ENCODE data around the gene TNFRSF8.

The TNFRSF8 gene

GRCh38 chr1:12055259-12055658, 7.8 kb upstream of the TNFRSF8 start:
- H3K4me3 ChIP-seq (ENCODE audit: low read depth, low read length): peak overlapping the region; percentile 71
- no peak for TF ChIP-seq CTCF (IDR thresholded peaks at IDR 0.05; ENCODE audit: insufficient read depth, low read depth, low read length, missing control alignments)
- no peak for DNase-seq (ENCODE audit: low read depth)

GRCh38 chr1:12056331-12056841, 6.7 kb upstream of the TNFRSF8 start:
- H3K4me3 ChIP-seq (ENCODE audit: low read depth, low read length): peak overlapping the region; percentile 71
- peak; percentile 89 for DNase-seq (ENCODE audit: low read depth)
- no peak for TF ChIP-seq CTCF (IDR thresholded peaks at IDR 0.05; ENCODE audit: insufficient read depth, low read depth, low read length, missing control alignments)

- peak overlapping the region; percentile 71 for H3K4me3 ChIP-seq (ENCODE audit: low read depth, low read length)
- TF ChIP-seq CTCF (IDR thresholded peaks at IDR 0.05; ENCODE audit: insufficient read depth, low read depth, low read length, missing control alignments): no peak
- DNase-seq (ENCODE audit: low read depth): peak; percentile 81
Observed at GRCh38 chr1:12057382-12057781, 5.7 kb upstream of the TNFRSF8 start.

- H3K4me3 ChIP-seq (ENCODE audit: low read depth, low read length): peak overlapping the region; percentile 71
- TF ChIP-seq CTCF (IDR thresholded peaks at IDR 0.05; ENCODE audit: insufficient read depth, low read depth, low read length, missing control alignments): no peak
- no peak for DNase-seq (ENCODE audit: low read depth)
Observed at GRCh38 chr1:12057940-12058687, 5.0 kb upstream of the TNFRSF8 start.

GRCh38 chr1:12059226-12059625, 3.9 kb upstream of the TNFRSF8 start:
- DNase-seq (ENCODE audit: low read depth): no peak
- TF ChIP-seq CTCF (IDR thresholded peaks at IDR 0.05; ENCODE audit: insufficient read depth, low read depth, low read length, missing control alignments): no peak
- peak overlapping the region; percentile 33 for H3K4me3 ChIP-seq (ENCODE audit: low read depth, low read length)

GRCh38 chr1:12059722-12060464, 3.2 kb upstream of the TNFRSF8 start:
- peak overlapping the region; percentile 33 for H3K4me3 ChIP-seq (ENCODE audit: low read depth, low read length)
- no peak for TF ChIP-seq CTCF (IDR thresholded peaks at IDR 0.05; ENCODE audit: insufficient read depth, low read depth, low read length, missing control alignments)
- DNase-seq (ENCODE audit: low read depth): peak; percentile 79

Measured in GM12865 (cell line).